Raji (cell line): ENCODE measurements around the gene GFI1B.

Experiments
- POLR2A ChIP-seq: IDR thresholded peaks from 2 replicates; pipeline ENCODE4 v1.6.1; 2011; ENCODE audit warnings: low read depth, low read length, control low read depth; ENCODE audit not compliant: insufficient read depth

The GFI1B gene

GRCh38 chr9:132984202-132985070, 5.9 kb downstream of the GFI1B start:
- TF ChIP-seq POLR2A, result no peak

- no peak for TF ChIP-seq POLR2A
Measured at GRCh38 chr9:132985071-132985350, 6.5 kb downstream of the GFI1B start.

- no peak for TF ChIP-seq POLR2A
Measured at GRCh38 chr9:132985489-132985888, 7.0 kb downstream of the GFI1B start.

GRCh38 chr9:132986114-132986513, 7.6 kb downstream of the GFI1B start:
- TF ChIP-seq POLR2A, result no peak

- no peak for TF ChIP-seq POLR2A
Measured at GRCh38 chr9:132986640-132987620, 8.4 kb downstream of the GFI1B start.

- TF ChIP-seq POLR2A, result no peak
Measured at GRCh38 chr9:132988244-132989013, 9.9 kb downstream of the GFI1B start.

GRCh38 chr9:132989014-132989310, 10.5 kb downstream of the GFI1B start:
- no peak for TF ChIP-seq POLR2A

- TF ChIP-seq POLR2A, result no peak
Measured at GRCh38 chr9:132989414-132989996, 11.0 kb downstream of the GFI1B start.

GRCh38 chr9:132990781-132991180, 12.3 kb downstream of the GFI1B start:
- no peak for TF ChIP-seq POLR2A

GRCh38 chr9:132991351-132992300, 13.1 kb downstream of the GFI1B start:
- no peak for TF ChIP-seq POLR2A

- TF ChIP-seq POLR2A, result no peak
Measured at GRCh38 chr9:132993511-132993939, 15.0 kb downstream of the GFI1B start.

GRCh38 chr9:132994410-132995120, 16.1 kb downstream of the GFI1B start:
- TF ChIP-seq POLR2A, result no peak

- TF ChIP-seq POLR2A, result no peak
Measured at GRCh38 chr9:132995121-132995420, 16.6 kb downstream of the GFI1B start.
